HL-60 (cell line): Measurements from ENCODE around the gene NKX3-2.
A peak's percentile ranks its signal among the peaks of the same experiment; 100 is the strongest.

ENCODE experiments used
- DNase-seq, 2 experiments: peaks; one replicate each; pipeline ENCODE4 v3.0.0-alpha.2; 2010 to 2020; ENCODE audit warnings: low read depth in 1 of 2, low spot score in 1 of 2
- H3K27ac ChIP-seq: fragments of 250-450 bp; sonication (Bioruptor Pico); replicated peaks from 2 replicates; pipeline ENCODE4 v1.5.1; 2020; ENCODE audit warnings: mild to moderate bottlenecking, moderate library complexity
- H3K27me3 ChIP-seq: fragments of 250-450 bp; sonication (Bioruptor Pico); 2 replicates; pipeline ENCODE4 v1.5.1; 2021; ENCODE audit warnings: mild to moderate bottlenecking, moderate library complexity; ENCODE audit not compliant: insufficient read depth, poor library complexity, severe bottlenecking
- H3K4me3 ChIP-seq: replicated peaks from 2 replicates; pipeline ENCODE4 v1.5.1; 2011; ENCODE audit warnings: mild to moderate bottlenecking, control low read depth, low read length; ENCODE audit not compliant: insufficient read depth
- GABPA ChIP-seq: IDR thresholded peaks from 2 replicates; pipeline ENCODE4 v1.6.1; 2012; ENCODE audit warnings: low read depth
- POLR2AphosphoS5 ChIP-seq: IDR thresholded peaks from 2 replicates; pipeline ENCODE4 v1.6.1; 2012; ENCODE audit warnings: low read depth
- SPI1 ChIP-seq: IDR thresholded peaks from 2 replicates; pipeline ENCODE4 v1.6.1; 2012; ENCODE audit warnings: low read depth, mild to moderate bottlenecking, borderline replicate concordance
- TF ChIP-seq, protein P1 (sequence below): IDR thresholded peaks from 2 replicates; pipeline ENCODE4 v1.6.1; 2012; ENCODE audit warnings: low read depth; ENCODE audit not compliant: insufficient replicate concordance
- TF ChIP-seq, protein P2 (sequence below): IDR thresholded peaks from one replicate; pipeline ENCODE4 v1.5.1; 2011; ENCODE audit warnings: low read length, control low read depth, inconsistent platforms; ENCODE audit not compliant: insufficient read depth

The NKX3-2 gene

DNA sequence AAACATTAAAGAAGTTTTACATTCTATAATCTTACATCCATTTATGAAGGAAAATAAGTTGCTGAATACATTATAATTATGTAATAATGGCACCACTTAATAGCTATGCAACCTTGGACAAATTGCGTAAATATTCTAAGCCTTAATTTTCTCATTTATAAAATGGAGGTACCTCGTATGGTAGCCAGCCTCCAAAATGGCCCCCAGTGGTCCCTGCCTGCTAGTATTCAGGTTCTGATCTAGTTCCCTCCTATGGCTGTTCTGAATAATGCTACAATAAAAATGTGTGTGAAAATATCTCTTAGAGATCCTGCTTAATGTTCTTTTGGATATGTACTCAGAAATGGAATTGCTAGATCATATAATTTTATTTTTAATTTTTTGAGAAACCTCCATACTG, 11.0 kb upstream of the NKX3-2 start:
- no peak for TF ChIP-seq GABPA
- no peak for TF ChIP-seq SPI1
- H3K27ac ChIP-seq, result no peak overlapping the region
- no peaks in the 10 kb centered on the region for H3K27me3 ChIP-seq
- H3K4me3 ChIP-seq, result no peak overlapping the region
- no peak for DNase-seq

DNA sequence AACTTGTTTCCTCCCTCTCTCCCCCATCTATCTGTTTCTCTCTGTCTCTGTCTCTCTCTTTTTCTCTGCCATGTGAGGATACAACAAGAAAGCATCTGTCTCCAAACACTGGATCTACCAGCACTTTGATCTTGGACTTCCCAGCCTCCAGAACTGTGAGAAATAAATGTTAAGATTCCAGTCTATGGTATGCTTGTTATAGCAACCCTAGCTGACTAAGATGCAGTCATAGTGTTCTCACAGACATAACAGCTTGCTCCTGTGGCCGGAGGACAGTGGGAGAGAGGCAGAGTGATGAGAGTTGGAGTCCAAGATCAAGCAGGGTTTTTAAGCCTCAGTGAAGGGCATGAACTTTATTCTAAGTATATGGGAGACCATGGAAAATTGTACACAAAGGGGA, 8.8 kb upstream of the NKX3-2 start:
- no peak for DNase-seq
- Histone ChIP-seq H3K27me3 (peaks cover 6% of the 10 kb centered on the region), H3K27ac (no peak overlapping the region), H3K4me3 (no peak overlapping the region)
- TF ChIP-seq, protein P1, sequence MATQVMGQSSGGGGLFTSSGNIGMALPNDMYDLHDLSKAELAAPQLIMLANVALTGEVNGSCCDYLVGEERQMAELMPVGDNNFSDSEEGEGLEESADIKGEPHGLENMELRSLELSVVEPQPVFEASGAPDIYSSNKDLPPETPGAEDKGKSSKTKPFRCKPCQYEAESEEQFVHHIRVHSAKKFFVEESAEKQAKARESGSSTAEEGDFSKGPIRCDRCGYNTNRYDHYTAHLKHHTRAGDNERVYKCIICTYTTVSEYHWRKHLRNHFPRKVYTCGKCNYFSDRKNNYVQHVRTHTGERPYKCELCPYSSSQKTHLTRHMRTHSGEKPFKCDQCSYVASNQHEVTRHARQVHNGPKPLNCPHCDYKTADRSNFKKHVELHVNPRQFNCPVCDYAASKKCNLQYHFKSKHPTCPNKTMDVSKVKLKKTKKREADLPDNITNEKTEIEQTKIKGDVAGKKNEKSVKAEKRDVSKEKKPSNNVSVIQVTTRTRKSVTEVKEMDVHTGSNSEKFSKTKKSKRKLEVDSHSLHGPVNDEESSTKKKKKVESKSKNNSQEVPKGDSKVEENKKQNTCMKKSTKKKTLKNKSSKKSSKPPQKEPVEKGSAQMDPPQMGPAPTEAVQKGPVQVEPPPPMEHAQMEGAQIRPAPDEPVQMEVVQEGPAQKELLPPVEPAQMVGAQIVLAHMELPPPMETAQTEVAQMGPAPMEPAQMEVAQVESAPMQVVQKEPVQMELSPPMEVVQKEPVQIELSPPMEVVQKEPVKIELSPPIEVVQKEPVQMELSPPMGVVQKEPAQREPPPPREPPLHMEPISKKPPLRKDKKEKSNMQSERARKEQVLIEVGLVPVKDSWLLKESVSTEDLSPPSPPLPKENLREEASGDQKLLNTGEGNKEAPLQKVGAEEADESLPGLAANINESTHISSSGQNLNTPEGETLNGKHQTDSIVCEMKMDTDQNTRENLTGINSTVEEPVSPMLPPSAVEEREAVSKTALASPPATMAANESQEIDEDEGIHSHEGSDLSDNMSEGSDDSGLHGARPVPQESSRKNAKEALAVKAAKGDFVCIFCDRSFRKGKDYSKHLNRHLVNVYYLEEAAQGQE, result no peak
- TF ChIP-seq GABPA, result no peak
- no peak for TF ChIP-seq SPI1
- no peak for TF ChIP-seq POLR2AphosphoS5
- TF ChIP-seq, protein P2, sequence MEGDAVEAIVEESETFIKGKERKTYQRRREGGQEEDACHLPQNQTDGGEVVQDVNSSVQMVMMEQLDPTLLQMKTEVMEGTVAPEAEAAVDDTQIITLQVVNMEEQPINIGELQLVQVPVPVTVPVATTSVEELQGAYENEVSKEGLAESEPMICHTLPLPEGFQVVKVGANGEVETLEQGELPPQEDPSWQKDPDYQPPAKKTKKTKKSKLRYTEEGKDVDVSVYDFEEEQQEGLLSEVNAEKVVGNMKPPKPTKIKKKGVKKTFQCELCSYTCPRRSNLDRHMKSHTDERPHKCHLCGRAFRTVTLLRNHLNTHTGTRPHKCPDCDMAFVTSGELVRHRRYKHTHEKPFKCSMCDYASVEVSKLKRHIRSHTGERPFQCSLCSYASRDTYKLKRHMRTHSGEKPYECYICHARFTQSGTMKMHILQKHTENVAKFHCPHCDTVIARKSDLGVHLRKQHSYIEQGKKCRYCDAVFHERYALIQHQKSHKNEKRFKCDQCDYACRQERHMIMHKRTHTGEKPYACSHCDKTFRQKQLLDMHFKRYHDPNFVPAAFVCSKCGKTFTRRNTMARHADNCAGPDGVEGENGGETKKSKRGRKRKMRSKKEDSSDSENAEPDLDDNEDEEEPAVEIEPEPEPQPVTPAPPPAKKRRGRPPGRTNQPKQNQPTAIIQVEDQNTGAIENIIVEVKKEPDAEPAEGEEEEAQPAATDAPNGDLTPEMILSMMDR, result no peak

DNA sequence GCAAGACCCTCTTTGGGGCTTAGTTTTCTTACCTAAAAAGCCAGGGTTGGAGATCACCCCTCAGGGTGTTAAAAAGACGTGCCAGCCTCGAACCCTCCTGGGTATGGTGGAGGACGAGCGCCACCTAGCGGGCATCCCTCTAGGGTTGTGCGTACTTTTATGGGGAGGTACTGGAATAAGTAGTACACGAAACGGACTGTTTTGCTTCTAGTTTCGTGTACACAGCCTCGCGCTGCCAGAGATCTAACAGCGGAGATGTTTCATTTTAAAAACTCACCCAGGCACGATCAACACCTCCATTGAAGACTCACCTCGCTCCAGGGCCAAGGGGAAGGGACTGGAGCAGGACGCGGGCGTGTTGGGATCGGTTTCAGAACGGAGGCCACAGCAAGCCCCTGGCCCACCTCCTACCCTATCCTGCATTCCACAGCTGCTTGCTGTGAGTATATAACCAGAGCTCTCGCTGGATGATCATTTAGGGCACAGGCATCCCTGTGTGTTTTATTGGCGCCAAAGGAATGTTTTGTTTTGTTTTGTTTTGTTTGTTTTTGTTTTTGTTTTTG, 4.8 kb upstream of the NKX3-2 start:
- DNase-seq, result peak; percentile 63 to 84
- TF ChIP-seq, protein P2, result peak; percentile 53
- TF ChIP-seq SPI1, result no peak
- Histone ChIP-seq H3K27me3 (peaks cover 30% of the 10 kb centered on the region), H3K4me3 (peak overlapping the region; percentile 37), H3K27ac (no peak overlapping the region)

DNA sequence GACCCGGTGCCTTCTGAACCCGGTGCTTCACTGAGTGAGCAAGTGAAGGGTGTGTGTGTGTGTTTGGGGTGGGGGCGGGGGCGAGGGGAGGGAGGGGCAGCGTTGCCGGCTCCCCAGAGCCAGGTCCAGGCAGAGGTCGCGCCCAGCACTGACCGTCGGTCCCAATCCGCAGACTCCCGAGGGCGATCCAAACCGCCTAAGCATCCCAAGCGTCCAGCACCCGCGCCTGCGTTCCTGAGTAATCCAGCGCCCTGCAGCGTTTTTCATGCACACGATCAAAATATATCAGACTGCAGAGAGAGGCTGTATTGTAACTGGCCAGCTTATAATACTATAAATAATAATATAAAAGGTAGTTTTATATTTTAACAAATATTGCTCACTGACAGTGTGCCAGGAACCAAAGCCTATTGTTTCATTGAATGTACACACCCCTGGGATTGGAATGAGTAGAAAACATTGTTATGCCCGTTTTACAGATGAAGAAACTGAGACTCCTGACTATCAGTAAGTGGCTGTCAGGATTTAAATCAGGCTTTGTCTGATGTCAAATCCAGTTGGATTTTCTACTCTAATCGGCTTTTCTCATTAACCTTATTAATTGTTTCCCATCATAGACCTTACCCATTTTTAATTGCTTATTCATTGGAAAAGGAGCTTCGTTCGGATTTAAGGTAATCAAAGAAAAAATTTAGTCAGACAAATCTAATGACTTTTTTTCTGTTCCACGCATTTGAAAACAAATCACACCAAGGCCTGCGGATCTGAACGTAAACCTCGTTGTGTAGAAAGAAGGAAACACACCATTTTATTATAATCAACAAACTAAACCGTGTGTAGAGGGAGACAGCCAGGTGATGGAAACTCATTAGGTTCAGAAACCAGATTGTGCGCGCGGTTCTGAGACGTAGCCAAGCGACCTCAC, 4.0 kb upstream of the NKX3-2 start:
- Histone ChIP-seq H3K4me3 (peak overlapping the region; percentile 54; the same call in 1 of the 2 replicates), H3K27ac (no peak overlapping the region), H3K27me3 (peaks cover 37% of the 10 kb centered on the region)
- no peak for DNase-seq
- TF ChIP-seq, protein P1, result no peak
- TF ChIP-seq POLR2AphosphoS5, result no peak
